IMR-90 (cell line): ENCODE results near the gene ZNF598. TPM values are rescaled to one million over a fixed set of nuclear protein-coding genes. Genes with fewer than 3 reads are reported as not detected.

Experiments used
- ATAC-seq: fragments of 200-7000 bp; cut with Tn5 transposase; 2 replicates; pipeline ENCODE4 v1.9.1; 2020; ENCODE audit warnings: low read depth, mild to moderate bottlenecking, moderate library complexity
- Bru-seq: library from RNA; stranded (reverse); fragments of 400-500 nt; gene quantifications from one replicate; lab custom pipeline; 2021; lab: Mats Ljungman, UMichigan
- BruChase-seq, 2 experiments: library from RNA; stranded (reverse); fragments of 400-500 nt; gene quantifications; one replicate each; lab custom pipeline; 2021; lab: Mats Ljungman, UMichigan
- BruUV-seq: library from RNA; stranded (reverse); fragments of 400-500 nt; replicated peaks from 2 replicates; lab custom pipeline; 2021; lab: Mats Ljungman, UMichigan
- CTCF ChIA-PET: fragments of 300-600 bp; formaldehyde crosslinking; extraction: SDS; loops from one replicate; lab custom pipeline; 2021; ENCODE audit warnings: antibody characterized with exemption; lab: Yijun Ruan, JAX
- POLR2A ChIA-PET: fragments of 300-600 bp; sonication (Branson Sonifier 250); formaldehyde crosslinking; loops from one replicate; lab custom pipeline; 2022; ENCODE audit warnings: antibody characterized with exemption; ENCODE audit not compliant: unreplicated experiment; lab: Charles Lee
- DNase-seq: peaks from one replicate; pipeline ENCODE4 v3.0.0; 2013
- H2AFZ ChIP-seq: replicated peaks from 2 replicates; pipeline ENCODE3; 2013; ENCODE audit warnings: low read length, mild to moderate bottlenecking; ENCODE audit not compliant: poor library complexity
- H2AK5ac ChIP-seq: 2 replicates; pipeline ENCODE4 v1.6.1; 2013; ENCODE audit warnings: low read depth, low read length, inconsistent platforms
- H2AK9ac ChIP-seq: replicated peaks from 2 replicates; pipeline ENCODE3; 2013; ENCODE audit warnings: mild to moderate bottlenecking, low read depth, low read length, moderate library complexity; ENCODE audit not compliant: poor library complexity
- H2BK120ac ChIP-seq: 2 replicates; pipeline ENCODE4 v1.6.1; 2013; ENCODE audit warnings: low read depth, low read length, inconsistent platforms
- H2BK15ac ChIP-seq: 3 replicates; pipeline ENCODE4 v1.6.1; 2013; ENCODE audit warnings: low read depth, low read length, inconsistent platforms
- H2BK20ac ChIP-seq: 2 replicates; pipeline ENCODE4 v1.6.1; 2013; ENCODE audit warnings: low read depth, mild to moderate bottlenecking, inconsistent platforms, low read length, moderate library complexity
- H2BK5ac ChIP-seq: 2 replicates; pipeline ENCODE4 v1.6.1; 2013; ENCODE audit warnings: mild to moderate bottlenecking, low read depth, low read length, inconsistent platforms; ENCODE audit not compliant: poor library complexity, severe bottlenecking
- H3K14ac ChIP-seq: replicated peaks from 2 replicates; pipeline ENCODE4 v1.6.1; 2013; ENCODE audit warnings: low read depth, low read length, inconsistent platforms
- H3K18ac ChIP-seq: 2 replicates; pipeline ENCODE4 v1.6.1; 2013; ENCODE audit warnings: low read depth, low read length, control low read depth
- H3K23ac ChIP-seq: 2 replicates; pipeline ENCODE4 v1.6.1; 2013; ENCODE audit warnings: low read depth, low read length, inconsistent platforms
- H3K27ac ChIP-seq: 2 replicates; pipeline ENCODE4 v1.5.1; 2013; ENCODE audit warnings: mild to moderate bottlenecking, control low read depth, low read length; ENCODE audit not compliant: insufficient read depth
- H3K27me3 ChIP-seq: 2 replicates; pipeline ENCODE4 v1.6.1; 2013; ENCODE audit warnings: low read length; ENCODE audit not compliant: control insufficient read depth, insufficient read depth
- H3K36me3 ChIP-seq: 2 replicates; pipeline ENCODE4 v1.6.1; 2013; ENCODE audit warnings: low read length, mixed read lengths; ENCODE audit not compliant: control insufficient read depth, insufficient read depth
- H3K4ac ChIP-seq: 2 replicates; pipeline ENCODE4 v1.6.1; 2013; ENCODE audit warnings: low read depth, low read length, inconsistent platforms
- H3K4me1 ChIP-seq: 2 replicates; pipeline ENCODE4 v1.6.1; 2013; ENCODE audit warnings: low read length, mixed read lengths; ENCODE audit not compliant: control insufficient read depth, insufficient read depth
- H3K4me2 ChIP-seq: 2 replicates; pipeline ENCODE4 v1.6.1; 2013; ENCODE audit warnings: low read depth, mild to moderate bottlenecking, control low read depth, low read length, moderate library complexity
- H3K4me3 ChIP-seq: 2 replicates; pipeline ENCODE4 v1.5.1; 2013; ENCODE audit warnings: low read depth, mild to moderate bottlenecking, control low read depth, low read length, moderate library complexity; ENCODE audit not compliant: insufficient read depth
- H3K56ac ChIP-seq: 2 replicates; pipeline ENCODE4 v1.6.1; 2013; ENCODE audit warnings: low read length, inconsistent platforms; ENCODE audit not compliant: insufficient read depth; ENCODE audit errors: extremely low read depth
- H3K79me1 ChIP-seq, 2 experiments: 2 replicates each; pipeline ENCODE4 v1.6.1; 2013; ENCODE audit warnings: low read length in 2 of 2, inconsistent platforms in 1 of 2, low read depth in 1 of 2
- H3K9ac ChIP-seq: 2 replicates; pipeline ENCODE4 v1.6.1; 2013; ENCODE audit warnings: low read depth, low read length, control low read depth
- H3K9me1 ChIP-seq: 2 replicates; pipeline ENCODE4 v1.6.1; 2013; ENCODE audit warnings: low read length, inconsistent platforms; ENCODE audit not compliant: insufficient read depth
- H3K9me3 ChIP-seq: 2 replicates; pipeline ENCODE4 v1.6.1; 2013; ENCODE audit warnings: low read length; ENCODE audit not compliant: control insufficient read depth, insufficient read depth
- H4K20me1 ChIP-seq: 2 replicates; pipeline ENCODE4 v1.6.1; 2013; ENCODE audit warnings: low read length, inconsistent platforms; ENCODE audit not compliant: insufficient read depth
- H4K5ac ChIP-seq: 2 replicates; pipeline ENCODE4 v1.6.1; 2013; ENCODE audit warnings: mild to moderate bottlenecking, low read depth, low read length, control low read depth
- H4K8ac ChIP-seq, 2 experiments: 2 replicates each; pipeline ENCODE4 v1.6.1; 2013; ENCODE audit warnings: low read depth in 2 of 2, low read length in 2 of 2, control low read depth in 1 of 2, inconsistent platforms in 1 of 2
- H4K91ac ChIP-seq: 2 replicates; pipeline ENCODE4 v1.6.1; 2013; ENCODE audit warnings: low read depth, low read length, inconsistent platforms; ENCODE audit not compliant: insufficient read depth
- CEBPB ChIP-seq: IDR thresholded peaks from 2 replicates; pipeline ENCODE4 v1.6.1; 2012; ENCODE audit warnings: low read depth, low read length, improper control_type of control experiment
- CHD1 ChIP-seq: IDR thresholded peaks from 2 replicates; pipeline ENCODE4 v1.6.1; 2012; ENCODE audit warnings: low read depth, low read length, improper control_type of control experiment
- CTCF ChIP-seq: conservative IDR thresholded peaks from 2 replicates; pipeline ENCODE4 v1.5.1; 2012; ENCODE audit warnings: mild to moderate bottlenecking, low read depth, low read length, improper control_type of control experiment
- FOS ChIP-seq: fragments of 150-350 bp; IDR thresholded peaks from 2 replicates; pipeline ENCODE4 v1.6.1; 2016; ENCODE audit warnings: low read depth, low read length
- MAFK ChIP-seq: IDR thresholded peaks from 2 replicates; pipeline ENCODE4 v1.6.1; 2012; ENCODE audit warnings: low read depth, low read length, improper control_type of control experiment
- MAZ ChIP-seq: IDR thresholded peaks from 2 replicates; pipeline ENCODE4 v1.6.1; 2012; ENCODE audit warnings: low read depth, mild to moderate bottlenecking, low read length, improper control_type of control experiment, moderate library complexity, borderline replicate concordance
- MXI1 ChIP-seq: IDR thresholded peaks from 2 replicates; pipeline ENCODE4 v1.6.1; 2012; ENCODE audit warnings: low read depth, mild to moderate bottlenecking, low read length, moderate library complexity, borderline replicate concordance
- NFE2L2 ChIP-seq: fragments of 150-350 bp; IDR thresholded peaks from 2 replicates; pipeline ENCODE4 v1.6.1; 2016; ENCODE audit warnings: low read depth, mild to moderate bottlenecking, low read length
- POLR2A ChIP-seq: IDR thresholded peaks from 2 replicates; pipeline ENCODE4 v1.6.1; 2012; ENCODE audit warnings: mild to moderate bottlenecking, low read depth, low read length
- RAD21 ChIP-seq: IDR thresholded peaks from 2 replicates; pipeline ENCODE4 v1.6.1; 2012; ENCODE audit warnings: low read length, improper control_type of control experiment
- RCOR1 ChIP-seq: IDR thresholded peaks from 2 replicates; pipeline ENCODE4 v1.6.1; 2012; ENCODE audit warnings: mild to moderate bottlenecking, low read length, improper control_type of control experiment; ENCODE audit not compliant: insufficient replicate concordance
- RFX5 ChIP-seq: IDR thresholded peaks from 2 replicates; pipeline ENCODE4 v1.8.0; 2012; ENCODE audit warnings: low read depth, mild to moderate bottlenecking, low read length, moderate library complexity
- SMC3 ChIP-seq: fragments of 150-350 bp; IDR thresholded peaks from 2 replicates; pipeline ENCODE4 v1.6.1; 2016; ENCODE audit warnings: low read depth, mild to moderate bottlenecking, antibody characterized with exemption, low read length, moderate library complexity
- USF2 ChIP-seq: fragments of 150-350 bp; IDR thresholded peaks from 2 replicates; pipeline ENCODE4 v1.6.1; 2017; ENCODE audit warnings: mild to moderate bottlenecking, antibody characterized with exemption, low read length, low read depth
- WGBS, 2 experiments: methylation state at CpG; one replicate each; pipeline versions ENCODE4 v1.1.5 to v1.1.7; 2013; ENCODE audit warnings: missing lambda C conversion rate in 2 of 2; ENCODE audit not compliant: insufficient read length in 1 of 2; ENCODE audit errors: extremely low coverage in 2 of 2; 5-methylcytosine and 5-hydroxymethylcytosine counted together
- dilution Hi-C: fragments of 300-500 bp; cut with HindIII; formaldehyde crosslinking; loops from one replicate; pipeline ENCODE4 v1.14.3; 2018; ENCODE audit warnings: low sequenced_read_pairs; ENCODE audit not compliant: unreplicated experiment
- in situ Hi-C: fragments of 300-500 bp; cut with MboI; formaldehyde crosslinking; loops from 3 replicates; pipeline ENCODE4 v1.14.3; 2019; ENCODE audit warnings: low sequenced_read_pairs, inconsistent platforms, mixed read lengths
- intact Hi-C: fragments of 100-400 bp; cut with micrococcal nuclease; formaldehyde crosslinking; loops from 2 replicates; pipeline ENCODE4 v1.10.0; 2022
- long read RNA-seq: library from polyadenylated mRNA; unstranded; transcript quantifications from one replicate; pipeline ENCODE4 v2.0.0, GENCODE V29; 2021; ENCODE audit not compliant: unreplicated experiment
- polyA plus RNA-seq, 3 experiments: library from polyadenylated mRNA; depleted of rRNA; stranded (reverse); fragments of >200 nt; gene quantifications; 2 replicates each; pipeline ENCODE4 v1.2.3, GENCODE V29; 2012; ENCODE audit warnings: low replicate concordance in 1 of 3
- total RNA-seq: library from RNA; depleted of rRNA; stranded (reverse); fragments of >200 nt; gene quantifications from 2 replicates; pipeline ENCODE4 v1.2.3, GENCODE V29; 2012; rRNA removed

ZNF598 gene
- total RNA-seq (3.4 and 4.4 TPM in 2 replicates), polyA plus RNA-seq (2012; rRNA removed) (36.4 and 40.6 TPM in 2 replicates), Bru-seq, nascent RNA (percentile 56 among the genes with signal in this experiment), BruChase-seq, experiment 1, labeled RNA remaining after a 6-hour chase (percentile 57 among the genes with signal in this experiment), BruChase-seq, experiment 2, labeled RNA remaining after a 2-hour chase (percentile 56 among the genes with signal in this experiment)
- polyA plus RNA-seq (2012; cell fraction: cytosol; rRNA removed): 23.6 and 37.3 TPM in 2 replicates
- 98.8 and 225 TPM in 2 replicates for polyA plus RNA-seq (2012; cell fraction: nucleus; rRNA removed; ENCODE audit: low replicate concordance)
- long read RNA-seq, transcript ZNF598-208 (3 exons, 815 nt): major isoform, 6 of 32 reads
- long read RNA-seq, partial matches to known transcripts: 18 of 32 reads
- long read RNA-seq, other reads (novel, unspliced or antisense): 6 of 32 reads

GRCh38 chr16:2009791-2010510 lies at the start of gene ZNF598:
Gene ZNF598, minus strand, starts transcription at chr16:2009821.
- Histone ChIP-seq H2BK15ac (peak within 1 kb of the TSS; percentile 17; the same call in 1 of the 3 replicates), H4K20me1 (peaks cover 42% of the 10 kb centered on the region), H3K79me1 (peaks cover 9 to 52% of the 10 kb centered on the region in 2 experiments; a peak in 3 of 4 replicates), H2AK5ac (peak within 1 kb of the TSS; percentile 99), H2AK9ac (peak within 1 kb of the TSS; percentile 98), H2BK20ac (peak within 1 kb of the TSS; percentile 27; the same call in 1 of the 2 replicates), H4K91ac (peak within 1 kb of the TSS; percentile 95), H3K4me2 (peak within 1 kb of the TSS; percentile 99), H3K4ac (peak within 1 kb of the TSS; percentile 100), H3K56ac (peak within 1 kb of the TSS; percentile 95), H3K9ac (peak within 1 kb of the TSS; percentile 99), H3K4me3 (peak within 1 kb of the TSS; percentile 98), H3K4me1 (peaks cover 20% of the 10 kb centered on the region), H3K9me1 (peaks cover 8% of the 10 kb centered on the region; the same call in 1 of the 2 replicates), H2BK5ac (peak within 1 kb of the TSS; percentile 95), H3K27me3 (no peaks in the 10 kb centered on the region), H2AFZ (peak within 1 kb of the TSS; percentile 97), H3K36me3 (peaks cover 9% of the 10 kb centered on the region), H3K23ac (peak within 1 kb of the TSS; percentile 97), H2BK120ac (peak within 1 kb of the TSS; percentile 84), H3K14ac (peak within 1 kb of the TSS; percentile 100), H3K18ac (peak within 1 kb of the TSS; percentile 99), H3K27ac (peak within 1 kb of the TSS; percentile 94), H4K8ac (peak within 1 kb of the TSS; percentile 99), H4K5ac (peak within 1 kb of the TSS; percentile 100), H3K9me3 (no peaks in the 10 kb centered on the region)
- TSS peak; percentile 98 for BruUV-seq
- peak; percentile 84 for DNase-seq
- POLR2A ChIA-PET: no interaction called here
- intact Hi-C loops: no loop called here
- dilution Hi-C loops: no loop called here
- in situ Hi-C loops: no loop called here
- 0% methylated on average over 27 of the region's 52 CpGs; no CpG with 5 or more reads in 1 of the 2 experiments for WGBS, 2 experiments
- CTCF ChIA-PET: no interaction called here
- peak; percentile 92 for ATAC-seq
- no peak for TF ChIP-seq CTCF
- peak; percentile 80 for TF ChIP-seq MXI1
- no peak for TF ChIP-seq CHD1
- TF ChIP-seq FOS: no peak
- no peak for TF ChIP-seq RCOR1
- TF ChIP-seq POLR2A: peak; percentile 97
- no peak for TF ChIP-seq CEBPB
- TF ChIP-seq RAD21: no peak
- no peak for TF ChIP-seq SMC3
- TF ChIP-seq NFE2L2: no peak
- no peak for TF ChIP-seq RFX5
- peak; percentile 79 for TF ChIP-seq USF2
- TF ChIP-seq MAFK: no peak
- 0 out of 2 replicates have a peak, but pooled peaks have one; percentile 18 for TF ChIP-seq MAZ
